A549 (cell line): ENCODE data around the gene ATF2. TPM values are rescaled to one million over a fixed set of nuclear protein-coding genes. Genes with fewer than 3 reads are reported as not detected.
"Not testable (repeated sequence)": the region's sequence is repeated elsewhere in the genome, so short reads cannot be mapped to it uniquely, and the experiment has no call there.

Source experiments
- ATAC-seq, 2 experiments: fragments of 200-7000 bp in 1 of 2; fragments of >200 bp in 1 of 2; cut with Nextera tagmentation in 1 of 2; cut with Tn5 transposase in 1 of 2; 3 replicates each; pipeline versions ENCODE4 v1.8.0 to v1.9.1; 2018 to 2020; ENCODE audit warnings: mild to moderate bottlenecking in 1 of 2, moderate library complexity in 1 of 2
- CTCF ChIA-PET: fragments of 300-600 bp; sonication (Branson Sonifier 250); formaldehyde crosslinking; extraction: SDS; loops from one replicate; lab custom pipeline; 2021; ENCODE audit warnings: antibody characterized with exemption, inconsistent platforms; lab: Yijun Ruan, JAX
- POLR2A ChIA-PET: fragments of 350-600 bp; formaldehyde crosslinking; extraction: SDS; loops from one replicate; lab custom pipeline; 2021; ENCODE audit warnings: antibody characterized with exemption, inconsistent platforms; lab: Yijun Ruan, JAX
- DNase-seq, 2 experiments: peaks; one replicate each; pipeline versions ENCODE4 v3.0.0 to v3.0.0-alpha.2; 2011 to 2016; ENCODE audit warnings: low read depth in 1 of 2, low spot score in 1 of 2
- FAIRE-seq: peaks from 2 replicates; lab custom pipeline; 2011; peaks lifted over from hg19 to GRCh38; lab: Jason Lieb, UNC
- H3K27ac ChIP-seq, 2 experiments: fragments of >200 bp; sonication (Bioruptor Twin); formaldehyde crosslinking; 3 replicates each; pipeline ENCODE4 v1.5.1; 2016 to 2017
- H3K4me1 ChIP-seq: fragments of >200 bp; sonication (Bioruptor Twin); formaldehyde crosslinking; 3 replicates; pipeline ENCODE4 v1.6.1; 2016
- H3K4me2 ChIP-seq: fragments of >200 bp; sonication (Bioruptor Twin); formaldehyde crosslinking; 3 replicates; pipeline ENCODE4 v1.6.1; 2016
- H3K4me3 ChIP-seq: fragments of >200 bp; sonication (Bioruptor Twin); formaldehyde crosslinking; 3 replicates; pipeline ENCODE4 v1.5.1; 2016
- H3K9me3 ChIP-seq: fragments of >200 bp; sonication (Bioruptor Twin); formaldehyde crosslinking; 3 replicates; pipeline ENCODE4 v1.6.1; 2016
- BHLHE40 ChIP-seq: IDR thresholded peaks from 2 replicates; pipeline ENCODE4 v1.6.1; 2012; ENCODE audit warnings: low read depth, low read length, inconsistent platforms
- CEBPB ChIP-seq, 2 experiments: fragments of >200 bp in 1 of 2; sonication (Bioruptor Twin) in 1 of 2; formaldehyde crosslinking in 1 of 2; IDR thresholded peaks; 2 replicates each; pipeline ENCODE4 v1.6.1; 2012 to 2016
- CHD4 ChIP-seq: fragments of 200-600 bp; sonication (generic); IDR thresholded peaks from 2 replicates; pipeline ENCODE4 v1.6.1; 2016; ENCODE audit warnings: antibody characterized with exemption, mild to moderate bottlenecking, borderline replicate concordance
- E2F6 ChIP-seq: IDR thresholded peaks from 2 replicates; pipeline ENCODE4 v1.6.1; 2012; ENCODE audit warnings: low read depth, borderline replicate concordance
- ELK1 ChIP-seq: fragments of 150-350 bp; IDR thresholded peaks from 2 replicates; pipeline ENCODE4 v1.6.1; 2014; ENCODE audit warnings: low read depth, mild to moderate bottlenecking, low read length
- EP300 ChIP-seq, 2 experiments: fragments of >200 bp; sonication (Bioruptor Twin); formaldehyde crosslinking; IDR thresholded peaks; 2 replicates in 1 of 2; 3 replicates in 1 of 2; pipeline ENCODE4 v1.6.1; 2016 to 2017
- FOSL2 ChIP-seq, 2 experiments: fragments of 450-650 bp in 1 of 2; fragments of >200 bp in 1 of 2; sonication (Bioruptor Twin) in 1 of 2; formaldehyde crosslinking; IDR thresholded peaks; 2 replicates each; pipeline versions ENCODE4 v1.5.0 to v1.6.1; 2016 to 2020; ENCODE audit warnings: mild to moderate bottlenecking in 1 of 2, moderate library complexity in 1 of 2
- GATA3 ChIP-seq: IDR thresholded peaks from 2 replicates; pipeline ENCODE4 v1.6.1; 2012; ENCODE audit warnings: borderline replicate concordance
- HDAC2 ChIP-seq: fragments of 200-600 bp; sonication (generic); IDR thresholded peaks from 2 replicates; pipeline ENCODE4 v1.6.1; 2016
- HEYL ChIP-seq: fragments of 250-450 bp; sonication (Bioruptor Pico); IDR thresholded peaks from 2 replicates; pipeline ENCODE4 v1.8.0; 2021; ENCODE audit warnings: mild to moderate bottlenecking, moderate library complexity
- HMGXB4 ChIP-seq: fragments of 250-450 bp; sonication (Bioruptor Pico); IDR thresholded peaks from 2 replicates; pipeline ENCODE4 v1.5.0; 2021; ENCODE audit warnings: mild to moderate bottlenecking, moderate library complexity, borderline replicate concordance
- HOXB5 ChIP-seq: fragments of 250-450 bp; sonication (Bioruptor Pico); IDR thresholded peaks from 2 replicates; pipeline ENCODE4 v1.5.0; 2020; ENCODE audit warnings: mild to moderate bottlenecking, moderate library complexity
- MAFK ChIP-seq: fragments of 450-650 bp; IDR thresholded peaks from 2 replicates; pipeline ENCODE4 v1.6.1; 2014; ENCODE audit not compliant: partially characterized antibody
- POLR2A ChIP-seq: IDR thresholded peaks from 2 replicates; pipeline ENCODE4 v1.6.1; 2012; ENCODE audit warnings: mild to moderate bottlenecking, low read length
- RAD21 ChIP-seq, 2 experiments: fragments of >200 bp in 1 of 2; sonication (Bioruptor Twin) in 1 of 2; formaldehyde crosslinking in 1 of 2; IDR thresholded peaks in 1 of 2; conservative IDR thresholded peaks in 1 of 2; 2 replicates in 1 of 2; 3 replicates in 1 of 2; pipeline ENCODE4 v1.6.1; 2012 to 2018; ENCODE audit warnings: inconsistent platforms in 1 of 2
- RARB ChIP-seq: fragments of 250-450 bp; sonication (Bioruptor Pico); IDR thresholded peaks from 2 replicates; pipeline ENCODE4 v1.8.0; 2021; ENCODE audit warnings: mild to moderate bottlenecking, moderate library complexity
- RCOR1 ChIP-seq: fragments of 150-350 bp; IDR thresholded peaks from 2 replicates; pipeline ENCODE4 v1.6.1; 2014; ENCODE audit warnings: antibody characterized with exemption, low read length, low read depth
- SMC3 ChIP-seq: fragments of >200 bp; sonication (Bioruptor Twin); formaldehyde crosslinking; IDR thresholded peaks from 3 replicates; pipeline ENCODE4 v1.6.1; 2018; ENCODE audit warnings: inconsistent platforms
- TFCP2L1 ChIP-seq: fragments of 250-450 bp; sonication (Bioruptor Pico); IDR thresholded peaks from 2 replicates; pipeline ENCODE4 v1.5.0; 2021; ENCODE audit warnings: mild to moderate bottlenecking
- TP53 ChIP-seq: fragments of 250-450 bp; sonication (Bioruptor Pico); IDR thresholded peaks from 2 replicates; pipeline ENCODE4 v1.5.0; 2021; ENCODE audit warnings: mild to moderate bottlenecking, moderate library complexity
- ZSCAN20 ChIP-seq: fragments of 250-450 bp; sonication (Bioruptor Pico); IDR thresholded peaks from 2 replicates; pipeline ENCODE4 v1.8.0; 2022; ENCODE audit warnings: mild to moderate bottlenecking, moderate library complexity
- WGBS: methylation state at CpG from one replicate; pipeline ENCODE4 v1.1.6; 2017; ENCODE audit errors: missing lambda C conversion rate; 5-methylcytosine and 5-hydroxymethylcytosine counted together
- polyA plus RNA-seq, 4 experiments: library from polyadenylated mRNA; depleted of rRNA in 3 of 4; stranded (reverse); fragments of >200 nt; fragmentation: RNase III in 1 of 4; extraction: RNeasy Plus Mini Kit Qiagen cat#74134 plus additional on column Dnase treatment in 1 of 4; gene quantifications; 2 replicates in 3 of 4; 3 replicates in 1 of 4; pipeline ENCODE4 v1.2.3, GENCODE V29; 2011 to 2017

ATF2 gene
- polyA plus RNA-seq, 2 of the 4 experiments (the other 2 are of a cell fraction) = 18.9 to 67.4 TPM

- TF ChIP-seq RARB (CRISPR knock-in tag) (no peak), BHLHE40 (no peak), SMC3 (no peak), GATA3 (no peak), RCOR1 (no peak), FOSL2 (IDR thresholded peaks at IDR 0.05) (no peak), FOSL2 (CRISPR knock-in tag; IDR thresholded peaks at IDR 0.05) (no peak), E2F6 (no peak), ELK1 (no peak)
Measured at GRCh38 chr2:175097297-175097696, 70.7 kb downstream of the ATF2 start (continued).

- CTCF ChIA-PET, ATAC-seq: not testable (repeated sequence)
- WGBS = 96% methylated on average over 4 of the region's 4 CpGs
Measured at GRCh38 chr2:175084117-175084516, 83.9 kb downstream of the ATF2 start.

GRCh38 chr2:175080479-175080878 lies 87.5 kb downstream of the ATF2 start:
- no peak for ATAC-seq
- CTCF ChIA-PET = no interaction called here
- TF ChIP-seq MAFK (no peak), TFCP2L1 (CRISPR knock-in tag) (no peak), TP53 (no peak)
- TF ChIP-seq, all 56 proteins: peak for 0
- H3K9me3 ChIP-seq = no peaks in the 10 kb centered on the region
- H3K4me3 ChIP-seq = no peak overlapping the region
- no peak for FAIRE-seq
- WGBS = 79% methylated on average over 3 of the region's 3 CpGs
- H3K27ac ChIP-seq = no peak overlapping the region
- no peaks in the 10 kb centered on the region for H3K4me1 ChIP-seq
- H3K4me2 ChIP-seq = no peak overlapping the region
- POLR2A ChIA-PET = no interaction called here
- DNase-seq = no peak

More at GRCh38 chr2:175084117-175084516, 83.9 kb downstream of the ATF2 start:
- H3K4me2 ChIP-seq, H3K4me1 ChIP-seq, H3K27ac ChIP-seq, FAIRE-seq, H3K4me3 ChIP-seq, POLR2A ChIA-PET, DNase-seq, H3K9me3 ChIP-seq: not testable (repeated sequence)

GRCh38 chr2:175076272-175076671 lies 91.7 kb downstream of the ATF2 start:
- FAIRE-seq (no peak), DNase-seq (no peak), ATAC-seq (no peak)
- H3K4me3 ChIP-seq = no peak overlapping the region
- CTCF ChIA-PET = no interaction called here
- no peaks in the 10 kb centered on the region for H3K4me1 ChIP-seq
- no peak overlapping the region for H3K27ac ChIP-seq
- TF ChIP-seq EP300 (IDR thresholded peaks at IDR 0.05) = no peak
- peak in 1 of 2 experiments; percentile 40; a peak in 1 of 4 replicates for TF ChIP-seq CEBPB (IDR thresholded peaks at IDR 0.05)
- no peaks in the 10 kb centered on the region for H3K9me3 ChIP-seq
- POLR2A ChIA-PET = no interaction called here
- WGBS = 76% methylated on average over 1 of the region's 1 CpG
- no peak overlapping the region for H3K4me2 ChIP-seq

- Histone ChIP-seq H3K4me3 (no peak overlapping the region), H3K9me3 (no peaks in the 10 kb centered on the region), H3K4me1 (no peaks in the 10 kb centered on the region), H3K4me2 (no peak overlapping the region), H3K27ac (no peak overlapping the region)
- WGBS = 94% methylated on average over 6 of the region's 6 CpGs
- ChIA-PET POLR2A (no interaction called here), CTCF (interaction anchor here (1.0 kb wide), 1 partner anchor 43 kb away, joined by 3 read pairs; no protein-coding TSS in a partner anchor)
- no peak for ATAC-seq
- DNase-seq = no peak
- FAIRE-seq = no peak
- no peak for TF ChIP-seq HMGXB4 (CRISPR knock-in tag)
- TF ChIP-seq POLR2A = no peak
- TF ChIP-seq HDAC2 = no peak
- no peak for TF ChIP-seq RAD21 (conservative IDR thresholded peaks at IDR 0.05 in 1 of 2, IDR thresholded peaks at IDR 0.05 in 1 of 2)
- no peak for TF ChIP-seq ZSCAN20
- no peak for TF ChIP-seq ELK1
- TF ChIP-seq HOXB5 (CRISPR knock-in tag) = no peak
- no peak for TF ChIP-seq CHD4
- TF ChIP-seq CEBPB (IDR thresholded peaks at IDR 0.05) = no peak
- TF ChIP-seq HEYL (CRISPR knock-in tag) = no peak
Measured at GRCh38 chr2:175074478-175074877, 93.5 kb downstream of the ATF2 start.
